Lower leg skin (tissue), 4 donors: ENCODE measurements around the gene OR52N4. TPM values are rescaled to one million over a fixed set of nuclear protein-coding genes. Genes with fewer than 3 reads are reported as not detected.

ENCODE experiments used
- DNase-seq, 2 donors: peaks; one replicate each; pipeline ENCODE4 v3.0.0-alpha.2; 2019; ENCODE audit warnings: low spot score in 2 of 2
- H3K4me3 ChIP-seq: fragments of 200-600 bp; sonication (generic); 2 replicates; pipeline ENCODE4 v1.5.1; 2017; ENCODE audit warnings: mild to moderate bottlenecking, low read depth; ENCODE audit not compliant: poor library complexity, severe bottlenecking
- POLR2A ChIP-seq, 2 donors: fragments of 450-650 bp; IDR thresholded peaks; one replicate each; pipeline ENCODE4 v1.6.1; 2016 to 2017; ENCODE audit warnings: antibody characterized with exemption in 2 of 2, mild to moderate bottlenecking in 1 of 2, moderate library complexity in 1 of 2
- WGBS, 2 donors: methylation state at CpG; one replicate each; pipeline ENCODE4 v1.1.5; 2018; 5-methylcytosine and 5-hydroxymethylcytosine counted together
- intact Hi-C: fragments of 100-400 bp; cut with DNase I; formaldehyde crosslinking; loops from one replicate; pipeline ENCODE4 v1.15.0; 2023; ENCODE audit warnings: low total_unique reads
- total RNA-seq, 4 donors: library from RNA; depleted of rRNA; stranded (reverse); fragments of >200 nt; gene quantifications; one replicate each; pipeline ENCODE4 v1.1.0, GENCODE V29; 2016
- TF ChIP-seq, protein P1 (sequence below), 3 donors: fragments of 450-650 bp; IDR thresholded peaks; one replicate each; pipeline ENCODE4 v1.5.1; 2016; ENCODE audit warnings: antibody characterized with exemption in 3 of 3, mild to moderate bottlenecking in 3 of 3, moderate library complexity in 2 of 3

The OR52N4 gene
- total RNA-seq, 4 donors from 2014 or later = not detected

DNA sequence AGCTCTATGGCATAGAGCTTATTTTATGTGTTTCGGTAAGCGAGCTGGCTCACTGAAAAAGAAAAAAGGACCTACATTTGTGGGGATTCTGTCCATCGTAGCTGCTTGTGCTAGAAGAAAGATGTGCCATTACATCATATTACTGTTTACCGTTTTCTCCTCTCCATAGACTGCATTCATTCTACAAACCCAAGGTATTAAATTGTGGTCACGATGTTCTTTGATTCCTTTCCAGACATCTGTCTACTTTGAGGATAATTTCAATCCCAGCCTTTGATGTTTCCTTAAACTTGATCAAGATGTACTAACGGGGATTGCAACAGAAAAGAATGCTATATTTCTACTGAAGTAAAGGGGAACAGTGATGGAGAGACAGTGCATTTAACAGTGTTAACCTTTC, 42.5 kb downstream of the OR52N4 start:
- TF ChIP-seq POLR2A (IDR thresholded peaks at IDR 0.05) = no peak
- TF ChIP-seq, protein P1, sequence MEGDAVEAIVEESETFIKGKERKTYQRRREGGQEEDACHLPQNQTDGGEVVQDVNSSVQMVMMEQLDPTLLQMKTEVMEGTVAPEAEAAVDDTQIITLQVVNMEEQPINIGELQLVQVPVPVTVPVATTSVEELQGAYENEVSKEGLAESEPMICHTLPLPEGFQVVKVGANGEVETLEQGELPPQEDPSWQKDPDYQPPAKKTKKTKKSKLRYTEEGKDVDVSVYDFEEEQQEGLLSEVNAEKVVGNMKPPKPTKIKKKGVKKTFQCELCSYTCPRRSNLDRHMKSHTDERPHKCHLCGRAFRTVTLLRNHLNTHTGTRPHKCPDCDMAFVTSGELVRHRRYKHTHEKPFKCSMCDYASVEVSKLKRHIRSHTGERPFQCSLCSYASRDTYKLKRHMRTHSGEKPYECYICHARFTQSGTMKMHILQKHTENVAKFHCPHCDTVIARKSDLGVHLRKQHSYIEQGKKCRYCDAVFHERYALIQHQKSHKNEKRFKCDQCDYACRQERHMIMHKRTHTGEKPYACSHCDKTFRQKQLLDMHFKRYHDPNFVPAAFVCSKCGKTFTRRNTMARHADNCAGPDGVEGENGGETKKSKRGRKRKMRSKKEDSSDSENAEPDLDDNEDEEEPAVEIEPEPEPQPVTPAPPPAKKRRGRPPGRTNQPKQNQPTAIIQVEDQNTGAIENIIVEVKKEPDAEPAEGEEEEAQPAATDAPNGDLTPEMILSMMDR (IDR thresholded peaks at IDR 0.05) = no peak
- no peak overlapping the region for H3K4me3 ChIP-seq
- no peak for DNase-seq
- WGBS, 2 donors = 54 to 59% methylated on average over 6 of the region's 6 CpGs
- intact Hi-C loops = no loop called here

DNA sequence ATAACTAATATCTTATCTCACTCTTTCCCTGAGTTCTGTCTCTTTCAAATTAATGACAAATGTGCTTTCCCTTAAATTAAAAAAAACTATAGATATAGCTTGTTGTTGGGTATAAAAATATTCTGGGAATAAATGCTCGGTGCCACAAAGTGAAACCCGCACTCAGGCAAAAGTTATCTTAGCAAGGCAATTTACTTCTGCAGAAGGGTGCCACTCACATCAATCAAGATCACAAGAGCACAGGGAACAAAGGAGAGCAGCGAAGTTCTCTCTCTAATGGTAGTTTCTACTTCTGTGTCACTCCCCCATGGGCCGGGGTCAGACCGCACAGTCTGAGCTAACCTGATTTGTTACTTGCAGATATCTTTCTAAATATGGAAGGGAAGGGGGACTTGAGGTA, 49.9 kb downstream of the OR52N4 start:
- intact Hi-C loops = no loop called here
- no peak overlapping the region for H3K4me3 ChIP-seq
- no peak for TF ChIP-seq POLR2A (IDR thresholded peaks at IDR 0.05)
- TF ChIP-seq, protein P1 (IDR thresholded peaks at IDR 0.05) = no peak
- no peak for DNase-seq
- 81 to 97% methylated on average over 5 of the region's 5 CpGs for WGBS, 2 donors

Other genes with a start within 250 kb of the OR52N4 start
- under 1 TPM in 1 of 4 donors, not detected in 3; 0.13 TPM for gene UBQLN3, start 244.3 kb upstream of the OR52N4 start, total RNA-seq
- 1 to 10 TPM in 1 of 4 donors, under 1 TPM in 3; 0.12 to 1.8 (median 0.48) TPM for gene UBQLNL, start 237.5 kb upstream of the OR52N4 start, total RNA-seq
- gene OR52H1, start 205.7 kb upstream of the OR52N4 start, total RNA-seq = not detected
- gene OR52B6, start 173.4 kb upstream of the OR52N4 start, total RNA-seq = not detected
- gene TRIM6, start 157.6 kb upstream of the OR52N4 start, total RNA-seq = 1 to 10 TPM; 1.0 to 2.7 (median 2.0) TPM
- 10 to 100 TPM in 1 of 4 donors, 1 to 10 TPM in 3; 2.7 to 10.3 (median 6.9) TPM for gene TRIM34, start 129.2 kb upstream of the OR52N4 start, total RNA-seq
- 10 to 100 TPM in 2 of 4 donors, 1 to 10 TPM in 2; 8.3 to 16.1 (median 10.8) TPM for gene TRIM5, start 69.2 kb upstream of the OR52N4 start, total RNA-seq
- gene TRIM22, start 64.5 kb upstream of the OR52N4 start, total RNA-seq = 10 to 100 TPM in 2 of 4 donors, 1 to 10 TPM in 2; 5.9 to 12.5 (median 9.2) TPM
- under 1 TPM in 1 of 4 donors, not detected in 3; 0.29 TPM for gene OR56B1, start 17.8 kb upstream of the OR52N4 start, total RNA-seq
- not detected for gene OR52N5, start 29.1 kb downstream of the OR52N4 start, total RNA-seq
- gene OR52N1, start 37.0 kb downstream of the OR52N4 start, total RNA-seq = not detected
- not detected for gene OR52N2, start 54.7 kb downstream of the OR52N4 start, total RNA-seq
- not detected for gene OR52E6, start 87.7 kb downstream of the OR52N4 start, total RNA-seq
- not detected for gene OR52E8, start 103.4 kb downstream of the OR52N4 start, total RNA-seq
- not detected for gene OR52E4, start 126.4 kb downstream of the OR52N4 start, total RNA-seq
- not detected for gene OR52E5, start 139.0 kb downstream of the OR52N4 start, total RNA-seq
- gene OR56A3, start 188.0 kb downstream of the OR52N4 start, total RNA-seq = not detected
- gene OR56A5, start 214.3 kb downstream of the OR52N4 start, total RNA-seq = under 1 TPM in 1 of 4 donors, not detected in 3; 0.84 TPM
- gene OR52L1, start 232.7 kb downstream of the OR52N4 start, total RNA-seq = under 1 TPM in 1 of 4 donors, not detected in 3; 0.57 TPM